GM12891 (cell line): ENCODE data around the gene DAPL1.

Experiments
- POLR2A ChIP-seq: IDR thresholded peaks from 2 replicates; pipeline ENCODE4 v1.6.1; 2011; ENCODE audit warnings: low read depth, low read length, control low read depth
- POLR2AphosphoS5 ChIP-seq: IDR thresholded peaks from 2 replicates; pipeline ENCODE4 v1.6.1; 2011; ENCODE audit warnings: low read depth, low read length, control low read depth
- SPI1 ChIP-seq: IDR thresholded peaks from 2 replicates; pipeline ENCODE4 v1.6.1; 2011; ENCODE audit warnings: low read depth, low read length, control low read depth
- TAF1 ChIP-seq: IDR thresholded peaks from 2 replicates; pipeline ENCODE4 v1.6.1; 2011; ENCODE audit warnings: low read depth, low read length, control low read depth

GRCh38 chr2:158841850-158842249, 46.7 kb downstream of the DAPL1 start:
- TF ChIP-seq SPI1 (no peak), POLR2A (no peak), POLR2AphosphoS5 (no peak), TAF1 (no peak)
